GM13976 (cell line): ENCODE data around the gene KCNK4.
A peak's percentile ranks its signal among the peaks of the same experiment; 100 is the strongest.

Experiments used
- DNase-seq: peaks from one replicate; pipeline ENCODE4 v3.0.0; 2012; ENCODE audit warnings: low spot score
- CTCF ChIP-seq: IDR thresholded peaks from 2 replicates; pipeline ENCODE4 v1.5.1; 2012; ENCODE audit warnings: borderline replicate concordance, mild to moderate bottlenecking; ENCODE audit not compliant: insufficient read depth; ENCODE audit errors: extremely low read depth, missing control alignments, control extremely low read depth
- in situ Hi-C: fragments of 300-500 bp; cut with MboI; formaldehyde crosslinking; loops from one replicate; pipeline ENCODE4 v1.12.0; 2022; ENCODE audit warnings: low sequenced_read_pairs, mixed read lengths, inconsistent platforms; ENCODE audit not compliant: unreplicated experiment

The KCNK4 gene

DNA sequence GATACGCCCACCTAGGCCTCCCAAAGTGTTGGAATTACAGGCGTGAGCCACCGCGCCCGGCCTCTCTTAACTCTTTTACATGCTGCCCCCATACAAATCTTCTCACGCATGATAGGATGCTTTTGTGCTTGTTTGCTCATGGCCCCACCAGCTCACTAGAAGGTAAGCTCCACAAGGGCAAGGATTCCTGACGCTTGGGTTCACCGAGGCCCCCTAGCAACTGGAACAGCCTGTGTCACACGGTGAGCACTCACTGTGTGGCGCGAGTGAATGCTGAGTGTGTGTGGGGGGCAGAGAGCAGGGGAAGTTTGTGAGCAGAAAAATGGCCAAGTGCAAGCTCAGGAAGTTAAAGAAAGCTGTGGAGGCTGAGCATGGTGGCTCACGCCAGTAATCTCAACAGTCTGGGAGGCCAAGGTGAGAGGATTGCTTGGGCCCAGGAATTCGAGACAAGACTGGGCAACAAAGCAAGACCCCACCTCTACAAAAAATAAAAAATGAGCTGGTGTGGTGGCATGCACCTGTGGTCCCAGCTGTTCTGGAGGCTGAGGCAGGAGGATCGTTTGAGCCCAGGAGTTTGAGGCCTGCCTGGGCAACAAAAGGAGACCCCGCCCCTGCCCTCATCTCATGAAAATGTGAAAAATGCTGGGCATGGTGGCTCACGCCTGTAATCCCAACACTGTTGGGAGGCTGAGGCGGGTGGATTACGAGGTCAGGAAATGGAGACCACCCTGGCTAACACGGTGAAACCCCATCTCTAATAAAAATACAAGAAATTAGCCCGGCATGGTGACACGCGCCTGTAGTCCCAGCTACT is 8.9 kb upstream of the KCNK4 start:
- no peak for DNase-seq
- TF ChIP-seq CTCF = no peak
- in situ Hi-C loops = loop anchor here (25.0 kb wide), 1 partner anchor 295 kb away; the partner anchor contains the start of gene OTUB1

- in situ Hi-C loops = loop anchor here (25.0 kb wide), 1 partner anchor 296 kb away; the partner anchor contains the start of gene OTUB1
- DNase-seq = no peak
- TF ChIP-seq CTCF = no peak
These were observed 8.0 kb upstream of the KCNK4 start for GRCh38 chr11:64283092-64283491.

DNA sequence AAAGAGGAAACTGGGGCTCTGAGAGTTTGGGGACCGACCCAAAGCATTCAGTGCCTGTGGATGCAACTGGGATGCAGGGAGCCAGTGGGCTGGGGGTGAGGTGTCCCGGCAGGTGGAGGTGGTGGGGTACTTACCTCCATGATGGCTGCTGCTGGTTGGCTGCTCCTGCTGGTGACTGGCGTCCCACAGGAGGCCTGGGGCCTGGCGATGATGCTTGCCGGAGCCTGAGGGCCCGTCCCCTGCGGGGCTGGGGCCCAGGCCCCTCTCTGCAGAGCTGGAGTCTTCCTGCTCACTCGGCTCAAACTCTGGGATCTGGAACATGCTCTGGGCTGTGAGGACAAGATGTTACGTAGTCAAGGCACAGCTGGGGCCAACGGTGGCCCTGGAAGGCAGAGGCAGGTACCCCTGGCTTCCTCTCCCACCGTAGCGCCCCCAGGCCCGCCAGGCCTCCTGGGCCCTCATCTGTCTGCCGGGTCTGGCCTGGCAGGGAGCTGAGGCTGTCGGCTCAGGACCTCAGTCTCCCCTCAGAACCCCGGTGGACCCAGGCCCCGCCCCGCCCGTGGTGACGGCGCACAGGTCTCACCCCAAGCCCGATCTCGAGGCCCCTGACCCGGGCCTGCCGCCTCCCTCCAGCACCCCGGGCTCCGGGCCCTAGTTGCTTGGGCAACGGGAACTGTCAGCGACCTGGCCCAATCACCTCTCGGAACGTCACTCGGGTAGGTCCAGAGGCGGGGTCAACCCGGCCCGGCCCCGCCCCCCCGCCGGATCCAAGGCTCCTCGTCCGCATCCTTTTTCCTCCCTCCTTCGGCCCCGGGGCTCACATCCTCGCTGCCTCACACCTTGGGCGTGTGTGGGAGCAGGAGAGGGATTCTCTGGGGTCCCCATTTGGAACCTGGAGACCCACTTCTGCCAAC is 6.8 kb upstream of the KCNK4 start, which contains the start of gene BAD:
BAD (minus strand) TSS at position 618 of the 914 bp plus-strand sequence; CDS start at position 321, 297 bp downstream.
- no peak for TF ChIP-seq CTCF
- in situ Hi-C loops = loop anchor here (25.0 kb wide), 1 partner anchor 297 kb away; the partner anchor contains the start of gene OTUB1
- DNase-seq = peak; percentile 99

GRCh38 chr11:64284962-64285884 is 5.9 kb upstream of the KCNK4 start, which contains the start of gene GPR137:
TSS of gene GPR137 (plus strand) at chr11:64285848. CDS start at chr11:64286525, 677 bp downstream.
- in situ Hi-C loops = loop anchor here (25.0 kb wide), 1 partner anchor 298 kb away; the partner anchor contains the start of gene OTUB1
- TF ChIP-seq CTCF = no peak
- DNase-seq = peak; percentile 95

DNA sequence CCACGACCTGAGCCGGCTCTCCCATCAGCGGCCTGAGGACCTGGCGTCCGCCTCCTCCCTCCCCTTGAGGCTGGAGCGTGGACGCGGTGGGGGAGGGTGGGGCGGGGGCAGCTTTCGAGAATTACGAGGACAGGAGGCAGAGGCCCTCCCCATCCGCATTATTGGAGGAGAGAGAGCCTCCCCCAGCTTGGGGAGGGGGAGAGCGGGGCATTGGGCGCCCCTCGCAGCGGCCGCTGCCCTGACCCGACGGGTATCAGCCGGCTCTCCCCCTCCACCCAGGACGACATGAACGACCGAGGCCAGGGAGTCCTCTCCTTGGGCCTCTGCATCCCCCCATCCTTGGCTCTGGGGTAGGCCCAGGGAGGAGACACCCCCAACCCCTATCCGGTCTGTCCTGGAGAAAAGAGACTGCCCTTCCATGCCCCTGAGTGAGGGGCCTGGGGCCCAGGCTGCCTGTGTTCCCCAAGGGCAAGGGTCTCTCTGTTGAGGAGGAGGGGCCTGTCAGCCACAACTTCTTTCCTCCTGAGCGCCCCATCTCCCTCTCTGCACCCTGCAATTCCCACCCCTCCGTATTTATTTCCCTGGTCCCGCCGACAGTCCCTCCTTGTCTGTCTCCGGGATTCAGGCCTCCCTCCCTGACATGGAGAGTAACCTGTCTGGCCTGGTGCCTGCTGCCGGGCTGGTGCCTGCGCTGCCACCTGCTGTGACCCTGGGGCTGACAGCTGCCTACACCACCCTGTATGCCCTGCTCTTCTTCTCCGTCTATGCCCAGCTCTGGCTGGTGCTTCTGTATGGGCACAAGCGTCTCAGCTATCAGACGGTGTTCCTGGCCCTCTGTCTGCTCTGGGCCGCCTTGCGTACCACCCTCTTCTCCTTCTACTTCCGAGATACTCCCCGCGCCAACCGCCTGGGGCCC is 5.0 kb upstream of the KCNK4 start:
- TF ChIP-seq CTCF = no peak
- no peak for DNase-seq

More for the DNA sequence above, 5.0 kb upstream of the KCNK4 start:
- in situ Hi-C loops = loop anchor here (25.0 kb wide), 1 partner anchor 299 kb away; the partner anchor contains the start of gene OTUB1
